ENCODE results near the gene MAP9. TPM values are rescaled to one million over a fixed set of nuclear protein-coding genes. Genes with fewer than 3 reads are reported as not detected.

The MAP9 gene
- total RNA-seq, 2 experiments from 2014 or later: 3.2 to 13.4 TPM

DNA sequence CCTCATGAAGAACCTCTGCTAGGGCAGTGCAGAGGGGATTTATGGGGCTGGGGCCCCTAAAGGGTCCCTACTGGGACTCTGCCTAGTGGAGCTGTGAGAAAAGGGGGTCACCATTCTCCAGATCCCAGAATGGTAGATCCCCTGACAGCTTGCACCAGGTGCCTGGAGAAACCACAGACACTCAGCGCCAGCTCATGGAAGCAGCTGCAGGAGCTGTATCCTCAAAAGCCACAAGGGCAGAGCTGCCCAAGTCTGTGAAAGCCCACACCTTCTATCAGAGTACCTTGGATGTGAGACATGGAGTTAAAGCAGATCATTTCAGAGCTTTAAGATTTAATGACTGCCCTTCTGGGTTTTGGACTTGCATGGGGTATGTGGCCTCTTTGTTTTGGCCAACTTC is 38.6 kb downstream of the MAP9 start:
- Histone ChIP-seq H3K9me2 (ENCODE audit: insufficient read depth, low read length) (no peaks in the 10 kb centered on the region), H2AFZ (ENCODE audit: low read length) (no peak overlapping the region), H3K79me2 (ENCODE audit: insufficient read depth, low read depth, low read length) (no peaks in the 10 kb centered on the region), H3K4me1 (ENCODE audit: insufficient read depth, low read length, poor library complexity, severe bottlenecking) (no peaks in the 10 kb centered on the region), H3K9me3 (ENCODE audit: low read length) (no peaks in the 10 kb centered on the region), H3K4me2 (ENCODE audit: low read length) (no peak overlapping the region), H3K27ac (ENCODE audit: low read depth, low read length, poor library complexity, severe bottlenecking) (no peak overlapping the region), H3K36me3 (ENCODE audit: insufficient read depth, low read length) (no peaks in the 10 kb centered on the region), H4K20me1 (ENCODE audit: insufficient read depth, low read length) (no peaks in the 10 kb centered on the region), H3K4me3 (ENCODE audit: low read depth, low read length, poor library complexity, severe bottlenecking) (no peak overlapping the region)
- no peak for DNase-seq (ENCODE audit: low spot score)
- intact Hi-C loops (cut with micrococcal nuclease; ENCODE audit: unreplicated experiment): no loop called here
- ChIA-PET POLR2A (interaction anchor here (0.6 kb wide), 1 partner anchor 150 kb away, joined by 4 read pairs; no protein-coding TSS in a partner anchor), CTCF (ENCODE audit: unreplicated experiment) (no interaction called here)
- TF ChIP-seq, protein P1, sequence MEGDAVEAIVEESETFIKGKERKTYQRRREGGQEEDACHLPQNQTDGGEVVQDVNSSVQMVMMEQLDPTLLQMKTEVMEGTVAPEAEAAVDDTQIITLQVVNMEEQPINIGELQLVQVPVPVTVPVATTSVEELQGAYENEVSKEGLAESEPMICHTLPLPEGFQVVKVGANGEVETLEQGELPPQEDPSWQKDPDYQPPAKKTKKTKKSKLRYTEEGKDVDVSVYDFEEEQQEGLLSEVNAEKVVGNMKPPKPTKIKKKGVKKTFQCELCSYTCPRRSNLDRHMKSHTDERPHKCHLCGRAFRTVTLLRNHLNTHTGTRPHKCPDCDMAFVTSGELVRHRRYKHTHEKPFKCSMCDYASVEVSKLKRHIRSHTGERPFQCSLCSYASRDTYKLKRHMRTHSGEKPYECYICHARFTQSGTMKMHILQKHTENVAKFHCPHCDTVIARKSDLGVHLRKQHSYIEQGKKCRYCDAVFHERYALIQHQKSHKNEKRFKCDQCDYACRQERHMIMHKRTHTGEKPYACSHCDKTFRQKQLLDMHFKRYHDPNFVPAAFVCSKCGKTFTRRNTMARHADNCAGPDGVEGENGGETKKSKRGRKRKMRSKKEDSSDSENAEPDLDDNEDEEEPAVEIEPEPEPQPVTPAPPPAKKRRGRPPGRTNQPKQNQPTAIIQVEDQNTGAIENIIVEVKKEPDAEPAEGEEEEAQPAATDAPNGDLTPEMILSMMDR (conservative IDR thresholded peaks at IDR 0.05; ENCODE audit: low read length): no peak
- no peak for TF ChIP-seq EZH2phosphoT487 (IDR thresholded peaks at IDR 0.05; ENCODE audit: borderline replicate concordance, low read depth, low read length)
- no TSS peak for BruUV-seq (replicated peaks)

DNA sequence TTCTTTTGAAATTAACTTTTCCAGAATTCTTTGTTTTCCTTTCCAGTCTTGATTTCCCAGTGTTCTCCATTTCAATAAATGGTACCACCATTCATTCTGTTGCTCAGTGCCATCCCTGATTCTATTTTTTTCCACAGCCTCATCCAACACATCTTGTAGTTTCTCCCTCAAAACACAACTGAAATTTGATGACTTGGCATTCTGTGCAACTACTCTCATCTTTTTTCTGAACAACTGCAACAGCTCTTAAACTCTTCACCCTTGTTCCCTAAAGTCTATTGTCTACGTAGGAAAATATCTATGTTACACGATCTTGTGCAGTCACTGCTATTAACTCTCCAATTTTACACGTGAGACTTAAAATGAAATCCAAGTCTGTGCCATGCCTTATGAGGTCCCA is 40.5 kb downstream of the MAP9 start:
- ChIA-PET CTCF (ENCODE audit: unreplicated experiment) (no interaction called here), POLR2A (no interaction called here)
- intact Hi-C loops (cut with micrococcal nuclease; ENCODE audit: unreplicated experiment): no loop called here
- no peaks in the 10 kb centered on the region for H4K20me1 ChIP-seq (ENCODE audit: insufficient read depth, low read length)
- TF ChIP-seq, protein P1 (conservative IDR thresholded peaks at IDR 0.05; ENCODE audit: low read length): no peak
- TF ChIP-seq EZH2phosphoT487 (IDR thresholded peaks at IDR 0.05; ENCODE audit: borderline replicate concordance, low read depth, low read length): no peak
- H3K27ac ChIP-seq (ENCODE audit: low read depth, low read length, poor library complexity, severe bottlenecking): no peak overlapping the region
- H3K4me3 ChIP-seq (ENCODE audit: low read depth, low read length, poor library complexity, severe bottlenecking): no peak overlapping the region
- BruUV-seq (replicated peaks): no TSS peak
- H3K4me2 ChIP-seq (ENCODE audit: low read length): no peak overlapping the region
- no peak overlapping the region for H2AFZ ChIP-seq (ENCODE audit: low read length)
- H3K9me2 ChIP-seq (ENCODE audit: insufficient read depth, low read length): no peaks in the 10 kb centered on the region
- no peak for DNase-seq (ENCODE audit: low spot score)
- H3K4me1 ChIP-seq (ENCODE audit: insufficient read depth, low read length, poor library complexity, severe bottlenecking): no peaks in the 10 kb centered on the region
- no peaks in the 10 kb centered on the region for H3K79me2 ChIP-seq (ENCODE audit: insufficient read depth, low read depth, low read length)
- H3K36me3 ChIP-seq (ENCODE audit: insufficient read depth, low read length): no peaks in the 10 kb centered on the region
- H3K9me3 ChIP-seq (ENCODE audit: low read length): no peaks in the 10 kb centered on the region

DNA sequence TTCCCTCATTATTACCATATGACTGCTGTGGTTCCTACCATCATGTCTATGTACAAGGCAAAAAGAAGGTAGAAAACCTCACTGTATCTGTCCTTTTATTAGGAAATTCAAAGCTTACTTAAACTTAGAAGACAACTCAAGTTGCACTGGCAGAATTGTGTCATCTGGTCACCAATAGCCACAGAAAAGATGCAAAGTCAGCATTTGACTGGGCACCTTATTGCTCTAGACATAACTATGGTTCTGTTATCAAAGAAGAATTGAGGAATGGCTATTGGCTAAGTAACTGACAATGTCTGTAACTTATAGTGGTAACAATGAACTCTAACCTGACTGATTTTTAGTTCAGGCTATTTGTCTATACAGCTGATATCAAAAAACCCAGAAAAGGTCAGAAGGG is 45.3 kb downstream of the MAP9 start:
- Histone ChIP-seq H3K27ac (ENCODE audit: low read depth, low read length, poor library complexity, severe bottlenecking) (no peak overlapping the region), H3K9me2 (ENCODE audit: insufficient read depth, low read length) (no peaks in the 10 kb centered on the region), H3K9me3 (ENCODE audit: low read length) (no peaks in the 10 kb centered on the region), H3K4me2 (ENCODE audit: low read length) (no peak overlapping the region), H3K79me2 (ENCODE audit: insufficient read depth, low read depth, low read length) (no peaks in the 10 kb centered on the region), H3K4me3 (ENCODE audit: low read depth, low read length, poor library complexity, severe bottlenecking) (no peak overlapping the region), H4K20me1 (ENCODE audit: insufficient read depth, low read length) (no peaks in the 10 kb centered on the region), H3K4me1 (ENCODE audit: insufficient read depth, low read length, poor library complexity, severe bottlenecking) (no peaks in the 10 kb centered on the region), H2AFZ (ENCODE audit: low read length) (no peak overlapping the region), H3K36me3 (ENCODE audit: insufficient read depth, low read length) (no peaks in the 10 kb centered on the region)
- no TSS peak for BruUV-seq (replicated peaks)
- ChIA-PET POLR2A (no interaction called here), CTCF (ENCODE audit: unreplicated experiment) (no interaction called here)
- TF ChIP-seq EZH2phosphoT487 (IDR thresholded peaks at IDR 0.05; ENCODE audit: borderline replicate concordance, low read depth, low read length): no peak
- TF ChIP-seq, protein P1 (conservative IDR thresholded peaks at IDR 0.05; ENCODE audit: low read length): no peak
- intact Hi-C loops (cut with micrococcal nuclease; ENCODE audit: unreplicated experiment): no loop called here
- DNase-seq (ENCODE audit: low spot score): no peak

All from OCI-LY7 (cell line).